Measurements from ENCODE around the gene CASZ1. TPM values are rescaled to one million over a fixed set of nuclear protein-coding genes. Genes with fewer than 3 reads are reported as not detected.

The CASZ1 gene
- total RNA-seq, 2 donors from 2014 or later = 90.9 to 96.9 TPM

- Histone ChIP-seq H3K9me3 (no peaks in the 10 kb centered on the region), H3K4me1 (replicated peaks) (peaks cover 16% of the 10 kb centered on the region), H3K4me3 (no peak overlapping the region), H3K27me3 (replicated peaks; ENCODE audit: insufficient read depth) (no peaks in the 10 kb centered on the region), H3K36me3 (no peaks in the 10 kb centered on the region), H3K27ac (peak overlapping the region in 1 of 2 donors; percentile 31)
- 93% methylated on average over 9 of the region's 9 CpGs for WGBS
- no peak for DNase-seq (ENCODE audit: low spot score)
- intact Hi-C loops (cut with DNase I) = no loop called here
- TF ChIP-seq CTCF (IDR thresholded peaks at IDR 0.05) (no peak), POLR2AphosphoS5 (IDR thresholded peaks at IDR 0.05) (no peak), POLR2A (IDR thresholded peaks at IDR 0.05) (no peak)
Measured at GRCh38 chr1:10718083-10718415, 78.4 kb downstream of the CASZ1 start.

GRCh38 chr1:10717296-10718082 lies 79.0 kb downstream of the CASZ1 start:
- no peaks in the 10 kb centered on the region for H3K27me3 ChIP-seq (replicated peaks; ENCODE audit: insufficient read depth)
- peak overlapping the region in 1 of 2 donors; percentile 31 for H3K27ac ChIP-seq
- 53% methylated on average over 21 of the region's 22 CpGs for WGBS
- intact Hi-C loops (cut with DNase I) = no loop called here
- no peaks in the 10 kb centered on the region for H3K36me3 ChIP-seq
- H3K4me1 ChIP-seq (replicated peaks) = peaks cover 10% of the 10 kb centered on the region
- H3K9me3 ChIP-seq = no peaks in the 10 kb centered on the region
- TF ChIP-seq POLR2AphosphoS5 (IDR thresholded peaks at IDR 0.05) (no peak), POLR2A (IDR thresholded peaks at IDR 0.05) (no peak), CTCF (IDR thresholded peaks at IDR 0.05) (no peak)
- DNase-seq (ENCODE audit: low spot score) = no peak
- H3K4me3 ChIP-seq = no peak overlapping the region

GRCh38 chr1:10716840-10717239 lies 79.6 kb downstream of the CASZ1 start:
- Histone ChIP-seq H3K9me3 (no peaks in the 10 kb centered on the region), H3K4me1 (replicated peaks) (peaks cover 4% of the 10 kb centered on the region), H3K4me3 (no peak overlapping the region), H3K27me3 (replicated peaks; ENCODE audit: insufficient read depth) (no peaks in the 10 kb centered on the region), H3K36me3 (no peaks in the 10 kb centered on the region), H3K27ac (no peak overlapping the region)
- intact Hi-C loops (cut with DNase I) = no loop called here
- no peak for DNase-seq (ENCODE audit: low spot score)
- TF ChIP-seq CTCF (IDR thresholded peaks at IDR 0.05) (no peak), POLR2AphosphoS5 (IDR thresholded peaks at IDR 0.05) (no peak), POLR2A (IDR thresholded peaks at IDR 0.05) (no peak)
- 73% methylated on average over 10 of the region's 10 CpGs for WGBS

- Histone ChIP-seq H3K27ac (peak overlapping the region; percentile 60 to 61), H3K4me1 (replicated peaks) (peaks cover 8% of the 10 kb centered on the region), H3K9me3 (no peaks in the 10 kb centered on the region), H3K4me3 (no peak overlapping the region), H3K27me3 (replicated peaks; ENCODE audit: insufficient read depth) (no peaks in the 10 kb centered on the region), H3K36me3 (no peaks in the 10 kb centered on the region)
- 52% methylated on average over 22 of the region's 22 CpGs for WGBS
- intact Hi-C loops (cut with DNase I) = no loop called here
- DNase-seq (ENCODE audit: low spot score) = peak; percentile 64
- peak in 1 of 4 experiments; percentile 9 for TF ChIP-seq CTCF (IDR thresholded peaks at IDR 0.05)
- TF ChIP-seq POLR2AphosphoS5 (IDR thresholded peaks at IDR 0.05) = peak; percentile 60
- no peak for TF ChIP-seq POLR2A (IDR thresholded peaks at IDR 0.05)
Measured at GRCh38 chr1:10714337-10715114, 81.9 kb downstream of the CASZ1 start.
